AG08395 (cell line): Measurements from ENCODE around the gene MLNR.

Source experiments
- DNase-seq: peaks from one replicate; pipeline ENCODE4 v3.0.0; 2012; ENCODE audit warnings: mixed read lengths, low spot score

Gene MLNR, protein sequence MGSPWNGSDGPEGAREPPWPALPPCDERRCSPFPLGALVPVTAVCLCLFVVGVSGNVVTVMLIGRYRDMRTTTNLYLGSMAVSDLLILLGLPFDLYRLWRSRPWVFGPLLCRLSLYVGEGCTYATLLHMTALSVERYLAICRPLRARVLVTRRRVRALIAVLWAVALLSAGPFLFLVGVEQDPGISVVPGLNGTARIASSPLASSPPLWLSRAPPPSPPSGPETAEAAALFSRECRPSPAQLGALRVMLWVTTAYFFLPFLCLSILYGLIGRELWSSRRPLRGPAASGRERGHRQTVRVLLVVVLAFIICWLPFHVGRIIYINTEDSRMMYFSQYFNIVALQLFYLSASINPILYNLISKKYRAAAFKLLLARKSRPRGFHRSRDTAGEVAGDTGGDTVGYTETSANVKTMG

DNA sequence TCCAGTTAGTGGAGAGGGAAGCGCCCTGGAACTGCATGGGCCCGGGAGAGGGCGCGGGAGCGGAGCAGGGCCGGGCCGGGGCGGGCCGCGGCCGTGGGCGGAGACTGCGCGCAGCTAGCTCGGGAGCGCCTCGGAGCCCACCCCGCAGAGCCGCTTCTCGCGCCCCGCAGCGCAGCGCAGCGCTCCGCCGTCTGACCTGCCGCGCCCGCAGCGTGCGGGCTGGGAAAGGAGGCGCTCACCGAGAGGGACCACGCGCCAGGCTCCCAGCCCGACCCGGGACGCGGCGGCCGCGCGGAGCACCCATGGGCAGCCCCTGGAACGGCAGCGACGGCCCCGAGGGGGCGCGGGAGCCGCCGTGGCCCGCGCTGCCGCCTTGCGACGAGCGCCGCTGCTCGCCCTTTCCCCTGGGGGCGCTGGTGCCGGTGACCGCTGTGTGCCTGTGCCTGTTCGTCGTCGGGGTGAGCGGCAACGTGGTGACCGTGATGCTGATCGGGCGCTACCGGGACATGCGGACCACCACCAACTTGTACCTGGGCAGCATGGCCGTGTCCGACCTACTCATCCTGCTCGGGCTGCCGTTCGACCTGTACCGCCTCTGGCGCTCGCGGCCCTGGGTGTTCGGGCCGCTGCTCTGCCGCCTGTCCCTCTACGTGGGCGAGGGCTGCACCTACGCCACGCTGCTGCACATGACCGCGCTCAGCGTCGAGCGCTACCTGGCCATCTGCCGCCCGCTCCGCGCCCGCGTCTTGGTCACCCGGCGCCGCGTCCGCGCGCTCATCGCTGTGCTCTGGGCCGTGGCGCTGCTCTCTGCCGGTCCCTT, at the start of gene MLNR:
MLNR (plus strand) TSS at position 303 of the 820 bp plus-strand sequence; CDS start at position 303, 0 bp downstream.
- DNase-seq, result peak; percentile 36

DNA sequence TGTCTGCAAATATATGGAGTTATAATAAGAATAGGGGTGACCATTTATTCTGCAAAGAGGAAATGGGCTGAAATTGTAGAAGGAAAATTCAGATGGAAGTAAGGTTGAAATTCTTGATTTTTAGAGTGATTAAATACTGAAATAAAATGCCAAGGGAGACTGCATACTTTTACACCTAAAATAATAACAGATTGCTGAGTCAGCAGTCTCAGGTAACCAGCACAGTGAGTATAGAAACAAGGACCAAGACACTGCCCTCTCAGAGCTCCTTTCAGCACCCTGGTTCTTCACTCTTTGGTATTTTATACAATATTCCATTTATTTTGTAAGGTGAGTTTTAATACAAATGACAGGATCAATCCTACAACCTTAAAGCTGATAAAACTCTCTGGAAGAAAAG, 48.8 kb upstream of the MLNR start:
- no peak for DNase-seq

DNA sequence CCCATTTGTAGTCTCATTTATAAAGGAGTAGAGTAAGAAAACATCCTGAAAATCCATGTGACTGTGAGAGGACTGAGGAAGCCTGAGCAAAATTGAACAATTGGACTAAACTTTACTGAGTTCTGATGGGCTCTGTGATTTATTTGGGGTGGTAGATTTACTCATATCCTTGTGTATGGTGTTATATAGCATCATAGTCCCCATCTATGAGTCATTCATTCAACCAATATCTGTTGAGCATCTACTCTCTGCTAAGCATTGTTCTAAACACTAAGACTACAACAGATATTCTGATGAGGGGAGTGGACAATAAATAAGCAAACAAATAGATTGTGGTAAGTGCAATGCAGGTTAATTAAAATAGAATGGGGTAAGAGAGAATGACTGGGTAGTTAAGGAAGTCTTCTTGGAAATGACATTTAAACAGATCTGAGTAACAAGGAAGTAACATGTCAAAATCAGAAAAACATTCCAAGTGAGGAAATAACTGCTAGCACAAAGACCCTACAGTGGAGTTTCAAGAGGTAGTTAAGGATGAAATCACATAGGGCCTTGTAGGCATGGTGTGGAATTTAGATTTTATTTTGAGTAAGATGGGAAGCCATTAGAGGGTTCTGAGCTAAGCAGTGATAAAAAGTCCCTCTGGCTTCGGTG, 36.3 kb upstream of the MLNR start:
- no peak for DNase-seq

DNA sequence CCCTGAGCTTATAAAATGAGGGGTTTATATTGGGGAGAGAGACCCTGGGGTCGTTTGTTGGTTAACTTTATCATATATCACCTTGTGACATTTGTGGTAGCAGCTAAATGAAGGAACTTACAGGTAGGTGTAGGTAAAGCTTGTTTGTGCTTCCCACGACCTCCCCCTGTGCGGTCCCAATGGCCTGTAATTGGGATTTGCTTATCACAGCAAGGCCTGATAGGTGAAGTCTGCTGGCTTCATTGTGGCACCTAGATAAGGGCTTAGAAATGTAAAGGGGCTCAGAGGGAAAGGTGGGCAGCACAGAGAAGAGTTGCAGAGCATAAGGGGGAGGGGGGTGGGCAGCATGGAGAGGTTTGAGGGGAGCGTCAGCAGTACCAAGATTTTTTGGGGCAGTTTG, 35.5 kb upstream of the MLNR start:
- DNase-seq, result no peak

DNA sequence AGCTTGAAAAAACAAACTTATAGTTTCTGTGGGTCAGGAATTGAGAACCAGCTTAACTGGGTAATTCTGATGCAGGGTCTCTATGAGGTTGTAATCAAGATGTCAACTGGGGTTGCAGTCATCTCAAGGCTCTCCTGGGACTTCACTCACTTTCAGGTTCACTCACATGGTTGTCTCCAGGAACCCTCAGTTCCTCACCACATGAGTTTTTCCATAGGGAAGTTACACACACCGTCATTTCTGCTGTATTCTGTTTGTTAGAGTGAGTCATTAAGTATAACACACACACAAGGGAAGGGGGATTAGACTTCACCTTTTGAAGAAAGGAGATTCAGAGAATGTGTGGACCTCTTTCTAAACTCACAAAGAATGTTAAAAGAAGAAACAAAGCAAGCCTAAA, 34.9 kb upstream of the MLNR start:
- no peak for DNase-seq

DNA sequence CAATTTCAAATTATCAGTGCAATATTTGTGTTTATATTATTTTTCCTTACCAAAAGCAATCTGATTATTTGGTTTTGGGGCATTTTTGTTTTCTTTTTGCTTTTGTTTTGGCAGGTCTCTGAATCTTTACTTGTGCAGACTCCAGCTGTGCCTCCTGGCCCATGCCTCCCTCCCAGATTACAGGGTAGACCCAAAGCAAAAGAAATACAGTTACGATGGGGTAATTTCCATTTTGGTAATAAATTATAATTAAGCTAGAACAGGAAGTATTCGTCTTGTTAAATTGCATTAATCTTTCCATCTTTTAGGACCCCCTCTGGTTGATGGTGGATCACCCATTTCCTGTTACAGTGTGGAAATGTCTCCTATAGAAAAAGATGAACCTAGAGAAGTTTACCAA, 29.2 kb upstream of the MLNR start:
- DNase-seq, result no peak

DNA sequence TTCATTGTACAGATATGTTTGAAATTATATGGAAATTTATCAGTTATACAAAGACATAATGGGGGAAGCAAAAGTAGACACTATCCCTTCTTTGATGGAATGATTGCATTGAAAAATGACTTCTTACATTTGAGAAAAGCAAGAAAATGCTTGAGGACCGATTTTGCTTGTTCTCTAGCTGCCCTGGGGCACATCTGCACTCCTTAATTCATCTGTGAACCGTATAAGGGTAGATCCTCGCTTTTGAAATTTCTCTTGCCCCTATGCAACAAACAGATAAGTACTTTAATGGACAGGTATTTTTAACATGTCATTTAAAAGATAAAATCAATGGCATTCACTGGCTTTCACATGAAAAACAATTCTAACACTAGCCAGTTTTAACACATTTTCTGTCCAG, 13.5 kb upstream of the MLNR start:
- DNase-seq, result no peak

DNA sequence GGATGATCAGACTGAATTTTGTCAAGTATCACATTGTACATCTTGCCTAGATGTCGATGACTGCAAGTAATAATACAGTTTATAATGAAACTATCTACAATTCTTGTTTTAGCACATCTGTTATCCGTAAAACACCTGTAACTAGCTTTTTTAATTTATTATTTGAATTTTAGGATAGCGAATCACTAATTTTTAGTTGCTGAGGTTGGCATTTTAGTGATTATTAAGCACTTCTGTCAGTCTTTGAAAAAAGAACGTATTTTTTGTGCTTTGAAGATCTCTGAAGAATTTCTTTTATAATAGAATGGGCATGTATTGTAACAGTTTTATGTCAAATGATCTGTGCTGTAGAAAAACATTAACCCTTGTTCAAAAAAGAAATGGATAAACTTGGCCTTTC, 11.5 kb upstream of the MLNR start:
- no peak for DNase-seq

DNA sequence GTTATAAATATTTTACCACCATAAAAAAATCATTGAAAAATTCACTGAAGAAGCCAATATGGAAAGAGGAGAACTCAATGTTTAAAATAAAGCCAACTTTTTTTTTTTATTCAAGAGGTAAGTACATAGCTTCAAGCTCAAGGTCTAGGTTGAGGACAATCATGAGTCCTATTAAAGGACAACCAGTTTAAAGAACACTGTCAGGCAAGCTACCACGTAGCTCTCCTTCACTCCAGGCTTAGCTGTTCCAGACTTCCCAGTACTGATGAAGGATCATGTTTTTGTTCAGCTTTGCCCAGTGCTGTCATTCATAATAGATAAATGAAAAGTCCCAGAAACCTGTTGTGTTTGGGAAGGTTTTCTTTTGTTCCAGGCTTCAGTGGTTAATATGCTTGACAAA, 10.0 kb upstream of the MLNR start:
- DNase-seq, result no peak

DNA sequence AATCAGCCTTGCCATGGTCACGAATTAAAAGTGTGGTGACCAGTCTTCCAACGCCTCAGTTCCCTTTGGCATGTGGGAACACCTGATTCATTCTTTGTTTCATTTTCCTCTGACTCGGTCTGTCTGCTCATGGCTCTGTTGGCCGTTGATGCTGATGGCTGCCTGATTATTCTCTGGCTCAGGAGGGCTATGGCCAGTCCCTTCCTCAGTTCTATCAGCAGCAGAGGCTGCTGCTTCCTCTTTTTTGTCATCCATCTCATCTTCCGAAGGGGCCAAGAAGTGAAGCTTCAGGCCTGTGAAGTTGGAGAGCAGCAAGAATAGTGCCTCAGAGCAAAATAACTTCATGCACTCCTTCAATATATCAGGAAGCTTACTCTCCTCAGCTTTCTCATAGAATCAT, 9.5 kb upstream of the MLNR start:
- DNase-seq, result no peak

DNA sequence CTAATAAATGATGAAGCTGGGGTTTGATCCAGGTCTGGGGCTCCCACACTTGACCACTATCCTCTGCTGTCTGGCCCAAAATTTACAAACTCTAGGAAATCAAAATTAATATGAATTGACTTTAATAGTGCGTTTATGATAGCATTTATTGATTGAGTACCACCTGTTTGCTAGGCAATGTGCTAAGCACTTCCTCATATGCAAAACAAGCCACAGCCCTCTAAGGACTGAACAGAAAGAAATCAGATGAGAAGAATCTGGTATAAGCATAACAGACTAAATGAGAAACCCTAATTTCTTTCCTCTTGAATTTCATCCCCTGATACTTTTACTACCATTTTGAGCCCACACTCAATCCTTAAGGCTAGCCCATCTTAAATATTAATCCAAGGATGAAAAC, 6.6 kb upstream of the MLNR start:
- DNase-seq, result no peak

DNA sequence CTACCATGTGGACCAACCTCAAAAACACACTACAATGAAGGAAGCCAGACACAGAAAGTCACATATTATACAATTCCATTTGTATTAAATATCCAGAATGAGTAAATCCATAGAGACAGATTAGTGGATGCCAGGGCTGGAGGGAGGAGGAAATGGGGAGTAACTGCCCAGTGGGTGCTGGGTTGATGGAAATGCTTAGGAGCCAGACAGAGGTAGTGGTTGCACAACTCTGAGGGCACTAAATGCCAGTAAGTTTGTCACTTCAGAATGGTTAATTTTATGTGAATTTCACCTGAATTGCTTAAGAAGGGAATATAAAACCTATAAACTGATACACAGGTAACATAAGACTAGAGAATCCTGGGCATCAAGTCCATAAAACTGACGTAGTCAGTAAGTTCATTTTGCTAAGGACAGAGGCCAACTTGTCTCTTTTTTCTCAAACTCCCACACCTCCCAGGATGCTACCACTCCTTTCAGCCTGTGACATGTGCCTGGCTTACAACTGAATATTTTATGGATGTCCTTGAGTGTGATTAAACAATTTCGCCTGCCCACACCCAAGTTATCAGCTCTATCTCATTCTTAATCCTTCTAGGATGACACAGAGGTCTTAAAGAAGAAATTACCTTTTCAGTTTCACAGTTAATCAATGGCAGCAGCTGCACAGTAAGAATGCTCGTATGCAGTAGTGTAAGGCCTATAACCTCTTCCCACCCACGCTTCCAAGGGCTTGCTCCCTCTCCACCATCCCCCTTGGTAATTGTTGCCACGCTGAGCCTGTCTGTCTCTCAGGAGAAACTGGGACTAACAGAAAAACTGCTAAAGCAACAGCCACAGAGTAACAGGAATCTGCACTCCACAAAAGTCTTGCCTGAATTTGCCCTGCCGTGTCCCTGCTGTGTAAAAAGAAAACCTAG, 5.9 kb upstream of the MLNR start:
- DNase-seq, result no peak

DNA sequence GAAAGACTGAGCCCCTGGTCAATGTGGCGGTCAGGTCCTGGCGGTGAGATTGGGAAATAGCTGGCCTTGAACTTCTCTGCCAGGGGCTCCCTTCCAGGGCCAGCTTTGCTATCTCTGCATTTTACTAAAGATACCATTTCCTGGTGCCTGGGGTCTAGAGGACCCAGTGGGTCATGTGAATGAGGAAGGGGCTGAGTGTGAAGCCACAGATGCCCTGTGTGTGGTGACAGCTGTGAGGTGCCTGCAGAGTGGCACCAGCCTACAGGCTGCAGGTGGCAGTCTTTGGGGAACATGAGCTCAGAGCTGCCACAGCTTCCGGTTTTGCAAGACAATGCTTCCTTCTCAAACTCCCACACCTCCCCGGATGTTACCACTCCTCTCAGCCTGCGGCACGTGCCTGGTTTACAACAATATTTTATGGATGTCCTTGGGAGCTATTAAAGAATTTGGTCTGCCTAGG, 5.2 kb upstream of the MLNR start:
- DNase-seq, result peak; percentile 20

DNA sequence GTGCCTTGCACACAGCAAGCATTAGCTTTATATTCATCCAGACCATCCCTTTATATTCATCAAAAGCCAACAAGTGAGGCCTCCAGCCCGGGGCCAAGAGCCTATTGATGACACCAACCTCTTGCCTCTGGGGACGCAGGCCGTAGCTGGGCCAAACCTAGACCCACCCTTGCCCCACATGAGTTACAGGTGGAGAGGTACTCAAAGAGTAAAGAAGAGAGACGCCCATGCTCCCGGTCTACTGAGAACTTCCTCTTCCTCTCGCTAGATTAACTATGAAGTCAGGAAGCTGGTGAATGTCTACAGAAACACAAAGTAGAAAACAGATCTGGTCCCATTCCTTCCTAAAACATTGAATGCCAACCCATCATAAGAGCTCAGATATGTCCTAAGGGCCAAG, 3.8 kb upstream of the MLNR start:
- no peak for DNase-seq

DNA sequence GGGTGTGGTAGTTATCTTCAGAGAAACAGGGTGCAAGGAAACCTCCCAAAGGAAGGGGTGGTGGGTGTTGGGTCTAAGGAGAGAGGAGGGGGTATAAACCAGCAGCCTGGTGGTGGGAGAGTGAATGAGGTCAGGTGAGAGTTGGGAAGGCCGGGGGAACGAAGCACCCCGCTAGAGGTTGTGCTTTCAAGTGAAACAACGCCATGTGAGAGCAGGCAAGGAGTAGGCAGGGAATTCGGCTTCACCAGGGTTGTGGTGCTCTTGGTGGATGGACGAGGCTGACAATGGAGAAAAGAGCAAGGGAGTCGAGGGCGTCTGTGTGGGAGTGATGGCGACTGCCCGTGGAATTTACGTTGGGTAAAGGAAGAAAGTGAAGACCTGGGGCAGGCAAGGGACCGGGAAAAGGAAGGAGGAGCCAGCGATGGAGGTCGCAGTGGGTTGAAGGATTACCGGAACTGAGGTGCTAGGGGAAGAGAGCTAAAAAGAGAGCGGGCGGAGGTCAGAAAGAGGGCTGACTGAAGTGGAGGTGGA, 2.1 kb upstream of the MLNR start:
- DNase-seq, result no peak

DNA sequence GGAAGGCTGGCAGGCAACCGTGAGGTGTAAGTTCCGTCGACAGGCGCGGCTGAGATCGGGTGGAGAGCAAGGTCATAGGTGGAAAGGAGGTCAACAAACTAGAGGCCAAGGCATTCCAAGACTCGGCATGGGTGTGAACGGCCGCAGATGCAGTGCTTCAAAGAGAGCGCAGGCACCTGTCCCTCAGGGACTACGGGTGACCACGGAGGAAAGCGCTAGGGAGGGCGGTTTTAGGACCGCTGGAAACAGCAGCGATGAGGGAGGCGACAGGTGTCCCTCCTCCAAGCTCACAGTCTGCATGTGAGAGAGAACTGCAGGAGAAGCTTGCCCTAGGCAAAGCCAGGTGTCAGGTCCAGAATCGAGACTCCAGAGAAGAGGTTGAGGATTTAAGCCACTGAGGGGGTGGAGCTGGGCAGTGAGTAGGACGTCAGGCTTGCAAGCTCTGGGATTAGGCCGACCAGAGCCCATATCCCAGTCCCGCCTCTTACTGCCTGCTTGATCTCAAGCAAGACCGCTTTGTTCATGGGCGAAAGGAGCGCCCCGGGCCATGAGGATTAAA, 1.6 kb upstream of the MLNR start:
- no peak for DNase-seq

DNA sequence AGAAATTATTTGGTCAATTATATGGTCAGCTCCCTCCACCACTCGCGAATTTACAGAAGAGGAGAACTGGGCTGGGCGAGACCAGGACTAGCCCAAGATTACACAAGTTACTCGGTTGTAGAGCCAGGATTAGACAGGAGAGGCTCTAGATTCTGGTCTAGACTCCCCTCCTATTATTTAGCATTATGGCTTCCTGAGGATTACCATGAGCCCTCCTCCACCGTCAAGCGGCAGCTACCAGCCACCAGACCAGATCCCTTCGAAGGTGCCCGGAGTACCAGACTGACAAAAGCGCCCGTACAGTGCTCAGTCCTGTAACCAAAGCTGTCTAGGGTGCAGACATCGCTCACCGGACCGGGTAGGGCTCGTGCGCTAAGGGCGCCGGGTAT, 497 bp upstream of the MLNR start:
- no peak for DNase-seq

DNA sequence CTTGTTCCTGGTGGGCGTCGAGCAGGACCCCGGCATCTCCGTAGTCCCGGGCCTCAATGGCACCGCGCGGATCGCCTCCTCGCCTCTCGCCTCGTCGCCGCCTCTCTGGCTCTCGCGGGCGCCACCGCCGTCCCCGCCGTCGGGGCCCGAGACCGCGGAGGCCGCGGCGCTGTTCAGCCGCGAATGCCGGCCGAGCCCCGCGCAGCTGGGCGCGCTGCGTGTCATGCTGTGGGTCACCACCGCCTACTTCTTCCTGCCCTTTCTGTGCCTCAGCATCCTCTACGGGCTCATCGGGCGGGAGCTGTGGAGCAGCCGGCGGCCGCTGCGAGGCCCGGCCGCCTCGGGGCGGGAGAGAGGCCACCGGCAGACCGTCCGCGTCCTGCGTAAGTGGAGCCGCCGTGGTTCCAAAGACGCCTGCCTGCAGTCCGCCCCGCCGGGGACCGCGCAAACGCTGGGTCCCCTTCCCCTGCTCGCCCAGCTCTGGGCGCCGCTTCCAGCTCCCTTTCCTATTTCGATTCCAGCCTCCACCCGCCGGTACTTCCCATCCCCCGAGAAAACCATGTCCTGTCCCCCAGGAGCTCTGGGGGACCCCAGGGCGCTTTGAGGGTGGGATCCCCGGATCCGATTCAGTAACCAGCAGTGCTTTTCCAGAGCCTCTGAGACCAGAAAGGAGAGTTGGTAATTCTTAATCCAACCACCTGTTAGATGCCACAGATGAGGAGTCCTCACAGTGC, 885 bp downstream of the MLNR start:
- DNase-seq, result no peak

DNA sequence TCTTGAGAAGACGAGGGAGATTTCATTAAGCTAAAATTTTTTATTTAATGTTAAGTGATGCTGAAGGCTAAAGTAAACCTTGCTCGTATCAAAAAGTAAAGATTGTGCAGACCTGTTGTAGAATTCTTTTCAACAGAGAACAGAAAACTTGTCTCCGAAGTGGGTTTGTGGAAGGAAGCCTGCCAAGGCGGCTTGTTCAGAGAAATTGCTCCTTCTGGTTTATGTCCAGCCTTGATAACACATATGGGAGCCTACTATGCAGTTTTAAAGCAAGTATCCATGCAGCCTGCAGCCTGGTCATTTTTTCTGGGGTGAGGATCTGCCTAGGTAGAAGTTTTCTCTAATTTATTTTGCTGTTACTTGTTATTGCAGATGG, 1.4 kb downstream of the MLNR start:
- no peak for DNase-seq

DNA sequence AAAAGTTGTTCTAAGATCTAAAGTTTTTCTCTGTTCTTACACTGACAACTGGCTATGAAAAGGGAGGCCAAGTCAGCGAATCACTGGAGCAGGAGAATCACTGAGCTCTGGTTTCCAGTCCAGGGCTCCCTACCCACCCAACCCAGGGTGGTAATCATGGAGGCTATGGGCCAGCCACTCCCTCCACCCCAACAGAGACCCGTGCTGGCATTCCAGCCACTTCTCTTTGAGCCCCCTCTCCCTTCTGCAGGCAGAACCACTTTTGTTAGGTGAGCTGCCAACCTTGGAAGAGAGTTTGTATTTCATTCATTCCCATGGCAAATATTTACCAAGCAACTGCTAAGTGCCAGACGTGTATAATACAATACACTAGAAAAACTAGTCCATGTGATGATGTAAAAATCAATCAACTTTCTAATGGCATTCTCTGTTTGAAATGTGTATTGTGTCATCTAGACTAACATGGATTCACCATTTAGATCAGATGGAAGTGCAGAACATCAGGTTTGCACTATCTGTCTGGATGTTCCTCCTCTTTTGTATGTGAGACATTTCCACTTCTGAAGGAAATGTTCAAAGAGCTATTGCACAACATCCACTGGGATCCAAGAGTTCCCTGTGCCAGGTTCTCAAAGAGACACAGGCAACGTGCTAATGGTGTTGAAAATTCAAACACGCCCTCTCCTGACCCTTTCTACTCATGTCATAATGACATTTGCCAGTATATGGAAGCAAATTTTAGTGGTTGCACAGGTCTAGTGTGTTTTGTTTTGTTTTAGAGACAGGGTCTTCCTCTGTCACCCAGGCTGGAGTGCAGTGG, 5.3 kb downstream of the MLNR start:
- no peak for DNase-seq
